Left lung (tissue), 10 donors: ENCODE data around the gene LRMDA. TPM values are rescaled to one million over a fixed set of nuclear protein-coding genes. Genes with fewer than 3 reads are reported as not detected.

Source experiments
- ATAC-seq: fragments of 200-7000 bp; cut with Tn5 transposase; one replicate; pipeline ENCODE4 v1.9.1; 2020; ENCODE audit warnings: moderate library complexity
- DNase-seq, 4 donors: peaks; one replicate each; pipeline ENCODE4 v3.0.0-alpha.2; 2013 to 2020
- H3K27ac ChIP-seq, 2 donors: fragments of 200-600 bp; sonication (generic) in 1 of 2; one replicate each; pipeline versions ENCODE4 v1.5.0 to v1.8.0; 2020 to 2021
- H3K27me3 ChIP-seq, 2 donors: fragments of 200-600 bp; sonication (generic) in 1 of 2; one replicate each; pipeline versions ENCODE4 v1.5.0 to v1.8.0; 2020 to 2021
- H3K36me3 ChIP-seq, 2 donors: fragments of 200-600 bp; sonication (generic) in 1 of 2; one replicate each; pipeline versions ENCODE4 v1.5.0 to v1.8.0; 2020 to 2021
- H3K4me1 ChIP-seq, 2 donors: fragments of 200-600 bp; one replicate each; pipeline ENCODE4 v1.8.0; 2021
- H3K4me3 ChIP-seq, 2 donors: fragments of 200-600 bp; sonication (generic) in 1 of 2; one replicate each; pipeline versions ENCODE4 v1.5.0 to v1.8.0; 2020 to 2021; ENCODE audit warnings: mild to moderate bottlenecking in 1 of 2
- H3K9me3 ChIP-seq, 2 donors: fragments of 200-600 bp; sonication (generic) in 1 of 2; one replicate each; pipeline versions ENCODE4 v1.5.0 to v1.8.0; 2020 to 2021
- CTCF ChIP-seq, 2 donors: fragments of 200-600 bp; sonication (generic) in 1 of 2; IDR thresholded peaks; one replicate each; pipeline versions ENCODE4 v1.5.0 to v1.8.0; 2021; ENCODE audit warnings: antibody characterized with exemption in 2 of 2
- intact Hi-C, 2 donors: fragments of 100-400 bp; cut with DNase I; formaldehyde crosslinking; loops; one replicate each; pipeline versions ENCODE4 v1.11.2 to v1.14.2; 2022
- polyA plus RNA-seq, 6 donors: library from polyadenylated mRNA; unstranded; fragments of 120-200 nt; gene quantifications; one replicate each; pipeline ENCODE4 v1.2.1, GENCODE V29; 2013; ENCODE audit not compliant: insufficient read length in 6 of 6
- total RNA-seq, 2 donors: library from RNA; stranded (reverse); fragmentation: NEBNext Ultra II Directional; extraction: Animal tissue kit (Norgen Biotek cat#: 25700); gene quantifications; one replicate each; pipeline ENCODE4 v1.2.1, GENCODE V29; 2021
- donor health status: DM: no; HTN: yes; CAD: no.
- donor health status: DM: no; HTN: no; CAD: no.

The LRMDA gene
- total and polyA plus RNA-seq, 8 donors: 13.9 to 23.6 (median 18.7) TPM

- DNase-seq (no peak), ATAC-seq (no peak)
- H3K27ac ChIP-seq: no peak overlapping the region
- intact Hi-C loops: no loop called here
- no peaks in the 10 kb centered on the region for H3K27me3 ChIP-seq
- H3K9me3 ChIP-seq: peaks cover 4 to 31% of the 10 kb centered on the region in 2 donors
- no peak for TF ChIP-seq CTCF (IDR thresholded peaks at IDR 0.05)
- peaks cover 0 to 7% of the 10 kb centered on the region in 2 donors for H3K4me1 ChIP-seq
- H3K4me3 ChIP-seq: no peak overlapping the region
- peaks cover 0 to 5% of the 10 kb centered on the region in 2 donors for H3K36me3 ChIP-seq
Observed at GRCh38 chr10:75568450-75569130, 137.2 kb downstream of the LRMDA start.

GRCh38 chr10:75569506-75569905 is 138.1 kb downstream of the LRMDA start:
- Histone ChIP-seq H3K4me3 (no peak overlapping the region), H3K36me3 (peaks cover 0 to 5% of the 10 kb centered on the region in 2 donors), H3K9me3 (peaks cover 4 to 32% of the 10 kb centered on the region in 2 donors), H3K27me3 (no peaks in the 10 kb centered on the region), H3K27ac (no peak overlapping the region), H3K4me1 (peaks cover 0 to 7% of the 10 kb centered on the region in 2 donors)
- ATAC-seq (no peak), DNase-seq (no peak)
- no peak for TF ChIP-seq CTCF (IDR thresholded peaks at IDR 0.05)
- intact Hi-C loops: no loop called here

GRCh38 chr10:75572478-75572877 is 141.1 kb downstream of the LRMDA start:
- Histone ChIP-seq H3K9me3 (peaks cover 4 to 38% of the 10 kb centered on the region in 2 donors), H3K4me1 (no peaks in the 10 kb centered on the region), H3K4me3 (no peak overlapping the region), H3K36me3 (peaks cover 0 to 5% of the 10 kb centered on the region in 2 donors), H3K27me3 (no peaks in the 10 kb centered on the region), H3K27ac (no peak overlapping the region)
- DNase-seq: no peak
- no peak for TF ChIP-seq CTCF (IDR thresholded peaks at IDR 0.05)
- intact Hi-C loops: no loop called here
- ATAC-seq: no peak

GRCh38 chr10:75575940-75576339 is 144.5 kb downstream of the LRMDA start:
- H3K27ac ChIP-seq: no peak overlapping the region
- H3K27me3 ChIP-seq: no peaks in the 10 kb centered on the region
- DNase-seq (no peak), ATAC-seq (peak; percentile 61)
- TF ChIP-seq CTCF (IDR thresholded peaks at IDR 0.05): no peak
- no peak overlapping the region for H3K4me3 ChIP-seq
- H3K9me3 ChIP-seq: peaks cover 4 to 40% of the 10 kb centered on the region in 2 donors
- peaks cover 0 to 5% of the 10 kb centered on the region in 2 donors for H3K36me3 ChIP-seq
- no peaks in the 10 kb centered on the region for H3K4me1 ChIP-seq
- intact Hi-C loops: no loop called here

- Histone ChIP-seq H3K9me3 (peaks cover 0 to 30% of the 10 kb centered on the region in 2 donors), H3K27ac (no peak overlapping the region), H3K4me1 (no peaks in the 10 kb centered on the region), H3K27me3 (no peaks in the 10 kb centered on the region), H3K36me3 (no peaks in the 10 kb centered on the region), H3K4me3 (no peak overlapping the region)
- intact Hi-C loops: no loop called here
- no peak for DNase-seq
- TF ChIP-seq CTCF (IDR thresholded peaks at IDR 0.05): no peak
- ATAC-seq: no peak
Observed at GRCh38 chr10:75582102-75582501, 150.7 kb downstream of the LRMDA start.
